ENCODE results near the gene SERPINA5. TPM values are rescaled to one million over a fixed set of nuclear protein-coding genes. Genes with fewer than 3 reads are reported as not detected.

Gene SERPINA5
- total RNA-seq, 1 experiment from 2014 or later: 3.0 TPM

GRCh38 chr14:94557327-94557726 lies 23.9 kb upstream of the SERPINA5 start:
- H3K4me1 ChIP-seq (ENCODE audit: control insufficient read depth in 1 of 2, insufficient read depth in 2 of 2, low read length in 2 of 2): no peaks in the 10 kb centered on the region
- H3K4me2 ChIP-seq (ENCODE audit: low read length): no peak overlapping the region

More at GRCh38 chr14:94557327-94557726, 23.9 kb upstream of the SERPINA5 start:
- no peaks in the 10 kb centered on the region for H3K36me3 ChIP-seq (ENCODE audit: control insufficient read depth in 1 of 2, insufficient read depth in 2 of 2, low read length in 2 of 2)
- no peak overlapping the region for H3K4me3 ChIP-seq (replicated peaks in 1 of 2; ENCODE audit: low read depth in 1 of 2, low read length in 2 of 2)
- ATAC-seq (no peak), DNase-seq (ENCODE audit: low read depth, low spot score) (no peak)
- H2AFZ ChIP-seq (ENCODE audit: low read depth, low read length, poor library complexity, severe bottlenecking): no peak overlapping the region
- no TSS peak for BruUV-seq (replicated peaks)
- H3K27ac ChIP-seq (ENCODE audit: low read depth, low read length): no peak overlapping the region
- ChIA-PET CTCF (no interaction called here), POLR2A (no interaction called here), RAD21 (ENCODE audit: low non-redundant PET in 1 of 2, low total read pairs in 2 of 2, uncharacterized antibody in 2 of 2, unreplicated experiment in 2 of 2) (no interaction called here)
- no peaks in the 10 kb centered on the region for H3K9me2 ChIP-seq (ENCODE audit: insufficient read depth)
- intact Hi-C loops (cut with micrococcal nuclease): no loop called here
- H3K27me3 ChIP-seq (ENCODE audit: insufficient read depth, low read length): no peaks in the 10 kb centered on the region
- H3K9ac ChIP-seq (ENCODE audit: low read length): no peak overlapping the region
- H3K9me3 ChIP-seq (ENCODE audit: control insufficient read depth in 1 of 2, insufficient read depth in 1 of 2, low read depth in 1 of 2, low read length in 2 of 2): no peaks in the 10 kb centered on the region
- TF ChIP-seq ELF1 (IDR thresholded peaks at IDR 0.05; ENCODE audit: borderline replicate concordance, low read depth): no peak
- TF ChIP-seq, protein P1, sequence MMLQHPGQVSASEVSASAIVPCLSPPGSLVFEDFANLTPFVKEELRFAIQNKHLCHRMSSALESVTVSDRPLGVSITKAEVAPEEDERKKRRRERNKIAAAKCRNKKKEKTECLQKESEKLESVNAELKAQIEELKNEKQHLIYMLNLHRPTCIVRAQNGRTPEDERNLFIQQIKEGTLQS (IDR thresholded peaks at IDR 0.05): no peak
- TF ChIP-seq CBX3 (IDR thresholded peaks at IDR 0.05; ENCODE audit: low read depth): no peak
- TF ChIP-seq CEBPB (IDR thresholded peaks at IDR 0.05; ENCODE audit: low read depth): no peak
- no peak for TF ChIP-seq CTCF (IDR thresholded peaks at IDR 0.05 in 2 of 3, conservative IDR thresholded peaks at IDR 0.05 in 1 of 3; ENCODE audit: borderline replicate concordance in 1 of 3, insufficient read depth in 1 of 3, low read depth in 2 of 3, low read length in 2 of 3)
- no peak for TF ChIP-seq EZH2phosphoT487 (IDR thresholded peaks at IDR 0.05; ENCODE audit: borderline replicate concordance)
- TF ChIP-seq, protein P2, sequence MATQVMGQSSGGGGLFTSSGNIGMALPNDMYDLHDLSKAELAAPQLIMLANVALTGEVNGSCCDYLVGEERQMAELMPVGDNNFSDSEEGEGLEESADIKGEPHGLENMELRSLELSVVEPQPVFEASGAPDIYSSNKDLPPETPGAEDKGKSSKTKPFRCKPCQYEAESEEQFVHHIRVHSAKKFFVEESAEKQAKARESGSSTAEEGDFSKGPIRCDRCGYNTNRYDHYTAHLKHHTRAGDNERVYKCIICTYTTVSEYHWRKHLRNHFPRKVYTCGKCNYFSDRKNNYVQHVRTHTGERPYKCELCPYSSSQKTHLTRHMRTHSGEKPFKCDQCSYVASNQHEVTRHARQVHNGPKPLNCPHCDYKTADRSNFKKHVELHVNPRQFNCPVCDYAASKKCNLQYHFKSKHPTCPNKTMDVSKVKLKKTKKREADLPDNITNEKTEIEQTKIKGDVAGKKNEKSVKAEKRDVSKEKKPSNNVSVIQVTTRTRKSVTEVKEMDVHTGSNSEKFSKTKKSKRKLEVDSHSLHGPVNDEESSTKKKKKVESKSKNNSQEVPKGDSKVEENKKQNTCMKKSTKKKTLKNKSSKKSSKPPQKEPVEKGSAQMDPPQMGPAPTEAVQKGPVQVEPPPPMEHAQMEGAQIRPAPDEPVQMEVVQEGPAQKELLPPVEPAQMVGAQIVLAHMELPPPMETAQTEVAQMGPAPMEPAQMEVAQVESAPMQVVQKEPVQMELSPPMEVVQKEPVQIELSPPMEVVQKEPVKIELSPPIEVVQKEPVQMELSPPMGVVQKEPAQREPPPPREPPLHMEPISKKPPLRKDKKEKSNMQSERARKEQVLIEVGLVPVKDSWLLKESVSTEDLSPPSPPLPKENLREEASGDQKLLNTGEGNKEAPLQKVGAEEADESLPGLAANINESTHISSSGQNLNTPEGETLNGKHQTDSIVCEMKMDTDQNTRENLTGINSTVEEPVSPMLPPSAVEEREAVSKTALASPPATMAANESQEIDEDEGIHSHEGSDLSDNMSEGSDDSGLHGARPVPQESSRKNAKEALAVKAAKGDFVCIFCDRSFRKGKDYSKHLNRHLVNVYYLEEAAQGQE (IDR thresholded peaks at IDR 0.05; ENCODE audit: low read depth): no peak
- TF ChIP-seq EZH2 (IDR thresholded peaks at IDR 0.05): no peak
- TF ChIP-seq JUND (IDR thresholded peaks at IDR 0.05): no peak
- H3K79me2 ChIP-seq (ENCODE audit: insufficient read depth, low read length): no peaks in the 10 kb centered on the region
- H4K20me1 ChIP-seq (ENCODE audit: insufficient read depth): no peaks in the 10 kb centered on the region
